ENCODE data around the gene MAP3K6. TPM values are rescaled to one million over a fixed set of nuclear protein-coding genes. Genes with fewer than 3 reads are reported as not detected.

MAP3K6 gene
- total RNA-seq, 1 donor from 2014 or later, result 117 TPM

DNA sequence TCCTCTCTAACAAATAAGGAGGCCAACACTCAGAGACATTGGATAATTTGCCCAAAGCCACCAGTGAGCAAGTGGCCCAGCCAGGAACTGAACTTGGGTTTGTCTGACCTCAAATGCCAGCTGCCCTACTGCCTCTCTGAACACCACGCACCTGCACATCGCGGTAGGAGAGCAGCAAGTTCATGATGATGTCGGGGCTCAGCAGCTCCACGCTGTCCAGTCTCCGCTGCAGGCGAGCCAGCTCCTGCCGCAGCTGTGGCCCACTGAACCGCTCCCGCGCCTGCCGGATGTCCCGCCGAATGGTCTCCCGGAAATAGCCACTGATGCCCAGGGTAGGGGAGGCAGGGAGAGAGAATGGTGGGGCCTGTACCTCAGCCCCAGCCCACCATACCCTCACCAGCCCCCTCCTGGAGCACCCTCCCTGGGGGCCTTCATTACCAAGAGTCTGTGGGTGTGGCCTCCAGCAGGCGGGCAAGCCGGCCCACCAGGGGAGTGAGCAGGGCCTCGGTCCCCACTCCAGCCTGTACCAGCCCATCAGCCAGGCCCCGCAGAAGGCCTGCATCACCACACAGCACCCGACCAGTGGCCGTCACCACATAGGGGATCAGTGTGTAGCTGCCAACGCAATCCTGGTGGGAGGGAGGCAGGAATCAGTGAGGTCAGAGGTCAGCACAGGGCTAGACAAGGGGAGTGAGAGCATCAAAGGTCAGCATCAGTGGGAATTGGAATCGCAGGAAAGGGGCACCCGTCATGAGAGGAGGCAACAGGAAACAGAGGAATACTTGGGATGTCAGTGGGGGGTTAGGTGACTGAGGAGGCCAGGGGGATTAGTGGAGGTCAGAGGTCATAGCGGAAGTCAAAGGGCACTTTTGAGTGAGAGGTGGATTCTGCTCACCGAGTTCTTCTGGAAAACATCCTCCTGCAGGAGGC lies 2.7 kb downstream of the MAP3K6 start:
- ATAC-seq (no peak), DNase-seq (no peak)
- TF ChIP-seq, protein P1, sequence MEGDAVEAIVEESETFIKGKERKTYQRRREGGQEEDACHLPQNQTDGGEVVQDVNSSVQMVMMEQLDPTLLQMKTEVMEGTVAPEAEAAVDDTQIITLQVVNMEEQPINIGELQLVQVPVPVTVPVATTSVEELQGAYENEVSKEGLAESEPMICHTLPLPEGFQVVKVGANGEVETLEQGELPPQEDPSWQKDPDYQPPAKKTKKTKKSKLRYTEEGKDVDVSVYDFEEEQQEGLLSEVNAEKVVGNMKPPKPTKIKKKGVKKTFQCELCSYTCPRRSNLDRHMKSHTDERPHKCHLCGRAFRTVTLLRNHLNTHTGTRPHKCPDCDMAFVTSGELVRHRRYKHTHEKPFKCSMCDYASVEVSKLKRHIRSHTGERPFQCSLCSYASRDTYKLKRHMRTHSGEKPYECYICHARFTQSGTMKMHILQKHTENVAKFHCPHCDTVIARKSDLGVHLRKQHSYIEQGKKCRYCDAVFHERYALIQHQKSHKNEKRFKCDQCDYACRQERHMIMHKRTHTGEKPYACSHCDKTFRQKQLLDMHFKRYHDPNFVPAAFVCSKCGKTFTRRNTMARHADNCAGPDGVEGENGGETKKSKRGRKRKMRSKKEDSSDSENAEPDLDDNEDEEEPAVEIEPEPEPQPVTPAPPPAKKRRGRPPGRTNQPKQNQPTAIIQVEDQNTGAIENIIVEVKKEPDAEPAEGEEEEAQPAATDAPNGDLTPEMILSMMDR (IDR thresholded peaks at IDR 0.05), result no peak
- Histone ChIP-seq H3K27me3 (ENCODE audit: low read depth) (no peaks in the 10 kb centered on the region), H3K9me3 (no peaks in the 10 kb centered on the region), H3K4me3 (peak overlapping the region; percentile 79), H3K27ac (peak overlapping the region; percentile 97), H3K36me3 (peaks cover 60% of the 10 kb centered on the region), H3K4me1 (peaks cover 38% of the 10 kb centered on the region)
- intact Hi-C loops (cut with DNase I), result no loop called here

DNA sequence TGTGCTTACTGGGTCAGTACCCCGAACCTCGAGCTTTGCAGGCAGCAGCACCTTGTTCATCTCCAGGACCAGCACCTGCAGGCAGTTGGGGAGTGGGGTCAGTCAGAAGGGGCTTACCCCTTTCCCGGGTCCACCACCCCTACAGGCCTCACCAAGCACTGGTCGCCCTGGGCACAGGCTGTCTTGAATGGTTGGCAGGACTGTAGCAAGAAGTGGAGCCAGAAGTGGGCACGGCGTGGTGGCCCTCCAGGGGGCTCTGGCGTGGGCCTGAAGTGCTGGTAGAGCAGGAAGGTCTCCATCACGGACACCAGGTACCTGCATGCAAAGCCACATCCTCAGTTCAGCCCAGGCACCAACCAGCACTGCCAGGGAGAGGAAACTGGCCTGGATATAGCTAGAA lies 5.2 kb downstream of the MAP3K6 start:
- Histone ChIP-seq H3K27ac (no peak overlapping the region), H3K9me3 (no peaks in the 10 kb centered on the region), H3K27me3 (ENCODE audit: low read depth) (no peaks in the 10 kb centered on the region), H3K4me1 (peaks cover 29% of the 10 kb centered on the region), H3K36me3 (peaks cover 85% of the 10 kb centered on the region), H3K4me3 (no peak overlapping the region)
- DNase-seq (peak; percentile 43), ATAC-seq (no peak)
- intact Hi-C loops (cut with DNase I), result no loop called here
- TF ChIP-seq, protein P1 (IDR thresholded peaks at IDR 0.05), result no peak

GRCh38 chr1:27361044-27361402 lies 5.7 kb downstream of the MAP3K6 start:
- intact Hi-C loops (cut with DNase I), result no loop called here
- Histone ChIP-seq H3K4me3 (no peak overlapping the region), H3K9me3 (no peaks in the 10 kb centered on the region), H3K4me1 (peaks cover 29% of the 10 kb centered on the region), H3K36me3 (peaks cover 90% of the 10 kb centered on the region), H3K27ac (no peak overlapping the region), H3K27me3 (ENCODE audit: low read depth) (no peaks in the 10 kb centered on the region)
- TF ChIP-seq, protein P1 (IDR thresholded peaks at IDR 0.05), result no peak
- no peak for ATAC-seq
- peak; percentile 44 for DNase-seq

DNA sequence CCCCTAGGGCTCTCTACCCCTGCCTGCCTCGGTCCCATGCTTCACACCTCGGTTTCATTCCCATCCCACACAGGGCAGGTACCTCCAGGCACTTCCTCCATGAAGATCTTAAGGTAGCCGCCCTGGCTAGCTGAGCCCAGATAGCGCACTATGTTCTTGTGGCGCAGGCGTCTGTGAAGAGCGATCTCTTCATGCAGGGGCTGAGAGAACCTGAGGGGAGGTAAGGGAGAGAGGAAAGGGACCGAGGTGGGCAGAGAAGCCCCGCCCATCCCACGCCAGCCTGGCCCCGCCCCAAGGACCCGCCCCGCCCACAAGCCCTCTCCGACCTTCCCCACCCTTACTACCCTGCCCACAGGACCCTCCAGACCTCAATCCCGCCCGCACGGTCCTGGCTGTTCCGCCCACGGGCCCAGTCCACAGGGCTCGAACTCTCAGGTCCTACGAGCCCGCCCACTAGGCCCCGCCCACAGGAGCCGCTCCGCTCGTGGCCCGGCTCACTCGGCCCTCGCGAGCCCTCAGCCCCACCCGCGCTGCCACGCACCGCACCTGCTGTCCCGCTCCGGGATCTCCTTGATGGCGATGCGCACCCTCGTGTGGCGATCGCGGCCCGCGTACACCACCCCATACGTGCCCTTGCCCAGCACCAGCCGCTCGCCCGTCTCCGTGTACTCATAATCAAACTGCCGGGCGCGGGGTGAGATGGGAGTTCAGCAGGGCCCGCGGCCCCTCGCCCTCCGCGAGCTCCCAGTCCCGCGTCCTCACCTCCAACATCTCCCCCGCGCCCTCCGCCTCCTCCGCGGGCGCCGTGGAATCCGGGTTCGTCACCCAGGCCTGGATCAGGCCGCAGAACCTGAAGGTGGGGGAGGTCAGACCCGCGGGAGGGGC lies 6.4 kb downstream of the MAP3K6 start:
- H3K27ac ChIP-seq, result no peak overlapping the region
- H3K36me3 ChIP-seq, result peaks cover 97% of the 10 kb centered on the region
- H3K4me1 ChIP-seq, result peaks cover 29% of the 10 kb centered on the region
- intact Hi-C loops (cut with DNase I), result no loop called here
- peak overlapping the region; percentile 43 for H3K4me3 ChIP-seq
- peak in 1 of 2 donors; percentile 4 for ATAC-seq
- DNase-seq, result peak; percentile 77
- H3K9me3 ChIP-seq, result no peaks in the 10 kb centered on the region
- no peaks in the 10 kb centered on the region for H3K27me3 ChIP-seq (ENCODE audit: low read depth)
- TF ChIP-seq, protein P1 (IDR thresholded peaks at IDR 0.05), result no peak

GRCh38 chr1:27359822-27360158 lies 7.0 kb downstream of the MAP3K6 start:
- Histone ChIP-seq H3K27ac (no peak overlapping the region), H3K4me3 (peak overlapping the region; percentile 43), H3K4me1 (peaks cover 24% of the 10 kb centered on the region), H3K9me3 (no peaks in the 10 kb centered on the region), H3K36me3 (peaks cover 99% of the 10 kb centered on the region), H3K27me3 (ENCODE audit: low read depth) (no peaks in the 10 kb centered on the region)
- intact Hi-C loops (cut with DNase I), result no loop called here
- ATAC-seq (no peak), DNase-seq (no peak)
- TF ChIP-seq, protein P1 (IDR thresholded peaks at IDR 0.05), result no peak
